ENCODE results near the gene FAM200B.

DNA sequence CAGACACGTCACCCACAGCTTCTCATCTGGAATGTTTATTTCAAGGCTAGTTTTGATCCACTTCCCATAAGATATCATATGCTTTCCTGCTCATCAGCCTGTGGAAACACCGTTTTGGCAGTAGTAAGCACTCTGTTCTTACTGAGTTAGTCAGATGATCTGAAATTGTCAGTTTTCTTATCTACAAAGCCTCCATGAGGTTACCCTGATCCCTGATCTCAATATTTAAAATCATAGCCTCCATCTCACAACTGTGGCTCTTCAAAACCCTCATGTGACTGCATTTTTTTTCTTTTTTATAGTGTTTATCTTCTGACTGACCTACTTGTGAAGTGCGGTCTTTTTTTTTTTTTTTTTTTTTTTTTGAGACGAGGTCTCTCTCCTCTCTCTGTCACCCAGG is 44.0 kb downstream of the FAM200B start:
- no peak for TF ChIP-seq CTCF (IDR thresholded peaks at IDR 0.05)
- TF ChIP-seq POLR2A (IDR thresholded peaks at IDR 0.05), result no peak
- no peak for TF ChIP-seq EP300 (IDR thresholded peaks at IDR 0.05)
